Measurements from ENCODE around the gene SEMA7A.

SEMA7A gene

DNA sequence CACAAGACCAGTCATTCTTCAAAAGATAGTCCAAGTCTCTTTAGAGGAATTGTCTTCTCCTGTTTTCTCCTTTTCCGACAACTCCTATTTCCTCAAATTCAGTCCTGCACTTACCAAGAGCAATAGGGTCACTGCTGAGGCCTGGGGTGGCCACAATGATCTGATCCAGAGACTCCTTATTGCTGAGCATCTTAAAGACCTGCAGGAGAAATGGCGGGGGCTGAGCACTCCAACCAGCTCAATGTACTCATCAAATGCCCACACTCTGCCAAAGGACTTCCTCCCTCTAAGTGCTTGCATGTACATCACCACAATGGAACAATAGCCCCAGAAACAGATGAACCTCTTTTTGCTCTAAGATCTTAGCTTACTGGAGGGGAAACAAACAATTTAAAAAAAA lies 17.6 kb upstream of the SEMA7A start:
- DNase-seq, result no peak

- DNase-seq, result no peak
These were observed 16.0 kb upstream of the SEMA7A start for GRCh38 chr15:74449643-74450205.

DNA sequence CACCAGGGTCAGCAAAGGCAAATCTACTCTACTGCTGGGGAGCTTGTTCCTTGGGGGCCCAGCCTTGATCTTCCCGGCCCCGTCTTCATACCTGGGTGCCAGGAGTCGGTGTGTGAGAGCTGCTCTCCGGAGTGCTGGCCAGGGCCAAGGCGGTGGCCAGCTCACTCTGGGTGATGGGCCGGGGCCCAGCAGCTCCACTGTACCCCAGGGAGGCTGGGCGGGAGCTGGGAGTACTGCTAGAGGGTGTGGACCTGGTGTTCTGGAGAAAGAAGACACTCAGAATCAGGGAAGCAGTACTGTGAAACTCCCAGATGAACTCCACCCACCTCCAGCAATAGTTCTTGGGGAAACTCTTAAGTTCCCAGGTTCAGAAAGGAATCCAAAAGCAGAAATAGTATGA lies 15.3 kb upstream of the SEMA7A start:
- no peak for DNase-seq

GRCh38 chr15:74445816-74446763 lies 12.3 kb upstream of the SEMA7A start:
- DNase-seq, result no peak

DNA sequence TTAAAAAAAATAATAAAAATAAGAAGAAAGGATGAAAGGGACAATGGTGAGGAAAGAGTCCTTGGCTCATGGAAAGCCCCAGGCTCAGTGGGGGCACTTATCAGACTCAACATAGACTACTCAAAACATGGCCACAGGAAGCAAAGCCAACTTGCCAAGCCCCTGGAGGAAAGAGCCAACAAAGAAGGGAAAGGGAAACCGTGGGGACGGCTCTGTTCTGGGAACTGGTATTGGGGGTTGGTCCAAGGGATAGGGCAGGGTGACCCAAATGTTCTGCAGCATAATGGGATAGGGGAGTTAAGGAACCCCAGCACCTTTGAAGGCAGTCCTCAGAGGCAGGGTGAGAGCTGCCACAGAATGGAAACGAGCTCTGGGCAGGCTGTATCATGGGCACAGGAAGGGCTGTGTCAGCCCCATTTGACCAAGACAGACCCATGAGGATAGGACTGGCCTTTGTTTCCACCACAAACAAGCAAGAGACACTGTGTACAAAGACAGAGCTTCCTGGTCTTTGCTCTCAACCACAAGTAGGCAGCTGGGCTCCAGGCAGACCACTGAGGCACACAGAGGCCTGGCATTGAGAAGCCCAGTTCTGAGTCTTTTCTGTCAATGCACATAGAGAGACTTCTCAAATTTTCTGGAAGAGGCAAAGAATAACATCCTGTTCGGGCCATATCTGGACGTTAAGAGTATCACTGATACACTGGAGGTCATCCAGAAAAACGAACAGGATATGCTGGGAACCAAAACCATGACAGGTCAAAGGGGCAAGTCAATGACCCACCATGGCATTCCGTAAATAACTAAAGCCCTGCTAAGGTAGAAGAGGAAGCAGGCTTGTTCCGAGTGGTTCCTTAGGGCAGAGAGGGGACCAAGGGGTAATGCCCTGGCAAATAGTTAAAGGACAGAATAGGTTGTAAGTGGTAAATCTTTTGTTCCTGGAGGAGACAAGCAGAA lies 10.6 kb upstream of the SEMA7A start:
- no peak for DNase-seq

GRCh38 chr15:74443100-74443909 lies 9.5 kb upstream of the SEMA7A start:
- DNase-seq, result no peak

GRCh38 chr15:74442604-74443003 lies 8.8 kb upstream of the SEMA7A start:
- no peak for DNase-seq

DNA sequence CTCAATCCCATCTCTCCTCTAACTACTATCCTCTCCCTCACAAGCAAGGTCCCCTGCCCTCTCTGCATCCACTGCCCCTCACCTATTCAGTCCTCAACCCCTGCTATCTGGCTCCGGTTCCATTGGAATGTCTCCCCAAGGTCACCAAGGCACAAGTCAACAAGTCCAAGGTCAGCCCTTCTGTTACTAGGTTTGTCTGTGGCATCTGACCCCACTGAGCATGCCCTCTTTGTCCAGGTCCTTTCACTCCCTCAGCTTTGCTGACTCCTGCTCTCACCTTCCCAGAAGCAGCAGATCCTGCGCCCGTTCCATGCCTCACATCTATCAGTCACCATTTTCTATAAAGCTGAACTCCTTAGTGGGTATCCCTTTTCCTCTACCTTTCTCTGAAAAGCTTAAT lies 8.3 kb upstream of the SEMA7A start:
- DNase-seq, result no peak

DNA sequence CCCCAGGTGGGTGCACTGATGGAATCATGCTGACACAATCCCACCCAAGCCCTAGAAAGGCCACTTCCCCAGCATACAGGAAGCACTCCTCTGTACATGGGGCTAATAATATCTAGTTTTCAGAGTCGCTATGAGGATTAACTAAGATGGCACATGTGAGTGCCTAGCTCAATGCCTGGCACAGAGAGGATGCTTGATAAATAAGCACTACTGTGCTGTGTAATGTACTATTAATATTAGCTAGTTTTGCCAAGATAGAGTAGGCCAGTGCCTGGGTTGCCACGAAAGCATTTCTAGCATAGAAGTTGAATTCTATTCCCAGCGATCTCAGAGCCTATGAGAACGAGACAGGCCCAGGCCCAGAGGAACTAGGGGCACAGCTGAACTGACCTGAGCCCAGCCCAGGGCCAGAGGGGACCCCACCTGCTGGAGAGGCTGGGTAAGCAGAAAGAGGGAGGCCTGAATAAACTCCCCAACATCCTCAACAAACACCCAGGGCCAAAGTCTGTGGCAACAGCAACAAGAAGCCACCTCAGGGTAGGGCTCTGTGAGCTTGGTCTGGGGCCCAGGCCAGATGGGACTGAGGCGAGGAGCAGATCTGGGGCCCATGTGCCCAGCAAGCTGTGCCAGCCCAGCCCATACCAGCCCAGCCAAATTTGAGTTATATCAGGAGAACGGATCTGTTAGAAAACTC lies 7.6 kb upstream of the SEMA7A start:
- DNase-seq, result no peak

GRCh38 chr15:74438721-74439316 lies 5.1 kb upstream of the SEMA7A start:
- peak; percentile 79 for DNase-seq

DNA sequence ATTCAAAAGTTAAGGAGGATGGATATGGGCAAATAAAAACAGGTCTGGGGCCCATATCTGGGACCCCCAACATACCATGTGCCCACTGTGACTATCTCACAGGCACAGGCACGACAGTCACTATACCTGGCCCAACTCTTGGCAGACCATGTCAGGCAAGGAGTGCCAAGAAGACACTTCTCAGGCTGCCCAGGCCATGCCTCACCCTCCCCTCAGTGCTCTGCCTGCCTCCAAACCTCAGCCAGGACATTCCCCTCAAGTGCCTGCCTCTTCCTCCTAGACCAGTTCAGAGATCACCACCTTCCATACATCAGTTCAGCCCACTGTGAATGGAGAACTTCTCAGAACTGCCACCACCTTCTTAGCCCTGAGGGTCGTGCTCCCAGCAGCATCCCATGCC lies 4.4 kb upstream of the SEMA7A start:
- no peak for DNase-seq

GRCh38 chr15:74434263-74435136 lies 742 bp upstream of the SEMA7A start:
- no peak for DNase-seq

GRCh38 chr15:74432968-74433591 lies 678 bp downstream of the SEMA7A start:
- DNase-seq, result no peak

DNA sequence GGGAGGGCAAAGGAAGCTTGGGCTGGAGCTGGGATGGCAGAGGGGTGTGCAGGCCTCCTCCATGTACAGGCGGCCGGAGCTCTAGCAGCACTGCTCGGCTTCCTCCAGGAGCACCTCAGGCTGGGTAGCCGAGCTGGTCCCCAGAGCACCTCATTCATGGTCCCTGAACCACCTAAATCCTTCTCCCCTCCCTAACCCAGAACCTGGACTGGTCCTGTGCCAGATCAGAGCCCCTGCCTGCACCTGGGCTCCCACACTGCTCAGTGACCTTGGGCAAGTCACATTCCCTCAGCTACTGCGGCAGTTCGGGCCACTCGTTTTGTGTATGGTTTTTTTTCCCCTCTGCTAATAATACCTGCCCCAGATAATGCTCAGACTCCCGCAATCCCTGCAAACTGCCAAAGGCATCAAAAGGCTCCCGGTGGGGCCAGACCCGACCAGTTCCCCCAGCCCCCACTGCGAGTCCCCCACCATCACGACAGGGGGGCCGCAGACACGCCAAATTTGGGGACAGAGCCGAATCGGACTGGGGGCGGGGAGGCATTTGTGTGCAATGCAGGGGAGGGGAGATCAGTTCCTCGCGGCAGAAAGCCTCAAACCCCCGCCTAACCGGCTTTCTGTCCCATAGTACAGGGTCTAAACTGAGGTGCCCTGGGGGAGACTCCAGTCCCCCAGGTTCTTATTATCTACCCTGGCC lies 1.3 kb downstream of the SEMA7A start:
- no peak for DNase-seq

DNA sequence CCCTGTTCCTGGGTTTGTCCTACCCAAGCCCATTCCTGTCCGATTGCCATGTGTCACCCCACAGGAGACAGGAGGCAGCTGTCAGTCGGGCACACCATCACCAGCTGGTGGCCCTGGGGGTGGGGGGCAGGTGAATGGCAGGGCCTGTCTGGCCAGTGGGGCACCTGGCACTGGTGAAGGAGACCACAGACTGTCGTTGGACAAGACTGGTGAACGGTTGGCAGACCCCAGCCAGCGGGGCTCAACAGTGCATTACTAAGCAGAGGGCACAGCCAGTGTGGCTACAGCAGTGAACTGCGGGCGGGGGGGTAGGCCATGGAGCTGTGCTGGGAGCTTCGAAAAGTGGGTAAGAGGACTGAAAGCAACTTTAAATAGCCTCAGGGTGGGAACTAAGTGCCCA lies 2.1 kb downstream of the SEMA7A start:
- DNase-seq, result no peak

- no peak for DNase-seq
These were observed 2.6 kb downstream of the SEMA7A start for GRCh38 chr15:74431116-74431515.

GRCh38 chr15:74430510-74430951 lies 3.2 kb downstream of the SEMA7A start:
- DNase-seq, result no peak

DNA sequence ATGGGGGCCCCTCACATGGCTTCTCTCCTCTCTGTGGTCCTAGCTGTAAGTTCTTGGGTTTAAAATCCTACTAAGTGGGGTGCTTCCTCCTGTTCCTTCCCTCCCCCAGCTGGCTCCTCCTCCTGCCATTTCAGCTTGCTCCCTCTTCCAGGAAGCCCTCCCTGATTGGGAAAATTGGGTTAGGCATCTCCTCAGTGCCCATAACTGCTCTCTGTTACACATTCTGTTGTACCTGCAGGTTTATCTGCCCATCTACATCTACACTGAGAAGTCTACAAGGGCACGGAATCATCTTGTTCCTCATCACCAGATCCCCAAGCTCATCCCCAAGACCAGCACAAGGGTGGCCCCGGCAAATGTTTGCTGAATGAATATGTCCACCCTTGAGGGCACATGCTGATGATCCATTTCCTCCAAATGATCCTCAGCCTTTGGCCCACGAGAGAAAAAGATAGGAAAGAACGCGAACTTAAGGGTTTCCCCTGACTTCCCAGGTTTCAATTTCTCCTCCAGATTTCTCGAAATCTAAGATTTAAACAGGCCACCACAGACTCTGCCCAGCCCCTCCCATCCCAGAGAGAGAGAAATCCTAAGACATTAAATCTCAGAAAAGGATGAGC lies 3.9 kb downstream of the SEMA7A start:
- DNase-seq, result no peak

All from CD4-positive, alpha-beta T cell treated with Interleukin-12 subunit alpha and Interleukin-12 subunit beta, for 1 hour (primary cell).